IgD-negative memory B cell (primary cell): ENCODE data around the gene AGO1. TPM values are rescaled to one million over a fixed set of nuclear protein-coding genes. Genes with fewer than 3 reads are reported as not detected.

Source experiments
- H3K27ac Mint-ChIP-seq, 3 donors: one replicate each; pipeline ENCODE4 v1.8.0; 2020 to 2022; ENCODE audit warnings: mild to moderate bottlenecking in 3 of 3, mixed read lengths in 3 of 3, moderate library complexity in 1 of 3
- H3K27me3 Mint-ChIP-seq: one replicate; pipeline ENCODE4 v1.8.0; 2021; ENCODE audit warnings: mixed read lengths
- H3K36me3 Mint-ChIP-seq: one replicate; pipeline ENCODE4 v1.8.0; 2020; ENCODE audit warnings: mild to moderate bottlenecking, mixed read lengths
- H3K4me1 Mint-ChIP-seq, 3 donors: one replicate each; pipeline ENCODE4 v1.8.0; 2020 to 2022; ENCODE audit warnings: mixed read lengths in 3 of 3, mild to moderate bottlenecking in 1 of 3
- H3K4me3 Mint-ChIP-seq, 4 donors: one replicate each; pipeline ENCODE4 v1.8.0; 2020 to 2022; ENCODE audit warnings: mild to moderate bottlenecking in 4 of 4, mixed read lengths in 4 of 4, moderate library complexity in 3 of 4
- H3K9me3 Mint-ChIP-seq, 3 donors: one replicate each; pipeline ENCODE4 v1.8.0; 2020 to 2021; ENCODE audit warnings: mixed read lengths in 3 of 3, mild to moderate bottlenecking in 1 of 3
- polyA plus RNA-seq: library from polyadenylated mRNA; unstranded; fragments of 300-500 nt; fragmentation: Illumina TruSeq; gene quantifications from one replicate; pipeline ENCODE4 v1.2.3, GENCODE V29; 2021

Gene AGO1
- polyA plus RNA-seq = 6.2 TPM

DNA sequence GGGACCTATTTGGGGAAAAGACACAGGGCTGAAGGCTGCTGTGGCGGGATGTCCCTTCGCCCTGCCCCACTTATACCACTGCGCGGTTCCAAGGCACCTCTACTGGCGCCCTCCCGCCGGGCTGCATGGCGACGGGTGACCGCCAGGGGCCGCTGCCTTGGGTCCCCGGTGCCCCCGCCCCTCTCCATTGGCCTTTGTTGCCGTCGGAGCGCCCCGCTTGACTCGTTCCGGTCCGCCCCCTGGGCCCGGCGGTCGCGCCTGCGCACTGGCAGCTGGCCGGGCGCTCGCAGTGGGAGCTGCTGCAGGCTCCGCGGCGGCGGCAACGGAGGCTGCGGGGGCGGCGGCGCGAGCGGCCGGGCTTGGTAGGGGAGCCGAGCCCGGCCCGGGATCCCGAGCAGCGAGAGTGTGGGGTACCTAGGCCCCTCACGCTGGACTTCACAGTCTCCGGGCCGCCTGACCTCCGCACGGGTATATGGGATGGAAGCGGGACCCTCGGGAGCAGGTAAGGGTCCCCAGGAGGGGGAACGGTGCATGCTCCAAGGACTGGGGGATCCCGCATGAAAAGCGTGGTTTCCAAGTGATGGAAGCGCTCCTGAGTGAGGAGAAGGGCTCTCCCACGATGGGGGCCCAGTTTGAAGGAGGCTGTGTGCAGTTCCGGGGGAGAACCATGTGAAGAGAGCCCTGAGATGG, at the start of gene AGO1:
TSS of gene AGO1 (plus strand) at position 265 of the 690 bp plus-strand sequence. CDS start at position 478, 213 bp downstream.
- H3K36me3 Mint-ChIP-seq = peaks cover 2% of the 10 kb centered on the region
- peaks cover 24 to 34% (median 28%) of the 10 kb centered on the region in 3 donors for H3K4me1 Mint-ChIP-seq

DNA sequence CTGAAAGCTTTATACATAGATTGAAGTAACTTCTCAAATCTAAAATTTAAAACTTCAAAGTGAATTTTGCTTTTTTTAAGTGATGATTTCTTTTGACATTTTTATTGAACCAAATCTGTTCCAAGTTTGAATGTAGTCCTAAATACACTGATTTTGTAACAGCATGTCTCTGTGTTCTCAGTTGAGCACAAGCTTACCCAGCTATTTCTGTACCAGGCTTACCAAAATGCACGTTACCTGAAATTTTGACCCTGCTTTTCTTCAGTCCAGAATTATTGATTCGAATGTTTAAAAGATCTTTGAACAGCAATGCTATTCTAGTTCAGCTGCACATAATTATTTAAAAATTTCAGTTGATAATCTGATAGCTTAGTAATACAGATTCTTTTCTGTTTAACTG, 49.6 kb upstream of the AGO1 start:
- Mint-ChIP-seq H3K4me1 (no peaks in the 10 kb centered on the region), H3K4me3 (no peak overlapping the region), H3K36me3 (peaks cover 16% of the 10 kb centered on the region), H3K27ac (no peak overlapping the region), H3K9me3 (peaks cover 0 to 2% (median 0%) of the 10 kb centered on the region in 3 donors), H3K27me3 (no peaks in the 10 kb centered on the region)

More for the DNA sequence above, at the start of gene AGO1:
- Mint-ChIP-seq H3K27ac (peak within 1 kb of the TSS; percentile 49 to 88 (median 69)), H3K4me3 (peak within 1 kb of the TSS; percentile 81 to 96 (median 94)), H3K9me3 (no peaks in the 10 kb centered on the region), H3K27me3 (no peaks in the 10 kb centered on the region)

- Mint-ChIP-seq H3K4me1 (no peaks in the 10 kb centered on the region), H3K27me3 (no peaks in the 10 kb centered on the region), H3K9me3 (peaks cover 0 to 2% (median 0%) of the 10 kb centered on the region in 3 donors), H3K36me3 (peaks cover 17% of the 10 kb centered on the region), H3K4me3 (no peak overlapping the region), H3K27ac (no peak overlapping the region)
Measured at GRCh38 chr1:35834218-35834617, 48.8 kb upstream of the AGO1 start.

DNA sequence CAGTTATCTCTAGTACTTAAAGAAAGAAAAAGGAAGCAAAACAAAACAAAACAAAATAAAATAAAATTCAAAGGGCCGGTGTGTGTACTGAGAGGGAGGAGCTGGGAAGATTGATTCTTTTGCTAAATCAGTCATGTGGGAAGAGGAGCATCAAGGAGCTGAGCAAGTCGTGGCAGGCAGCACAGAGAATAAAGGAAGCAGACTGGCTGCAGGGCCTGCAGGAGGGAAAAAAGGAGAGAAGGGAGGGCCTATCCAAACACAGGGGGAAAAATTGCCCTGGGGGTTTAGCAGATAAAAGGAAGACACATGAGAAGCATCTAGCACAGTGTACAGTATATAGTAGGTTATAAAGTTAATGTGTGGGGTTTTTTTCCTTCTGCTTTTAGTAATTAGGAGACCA, 47.6 kb upstream of the AGO1 start:
- Mint-ChIP-seq H3K27ac (no peak overlapping the region), H3K27me3 (no peaks in the 10 kb centered on the region), H3K4me1 (no peaks in the 10 kb centered on the region), H3K4me3 (no peak overlapping the region), H3K36me3 (peaks cover 17% of the 10 kb centered on the region), H3K9me3 (peaks cover 0 to 2% (median 0%) of the 10 kb centered on the region in 3 donors)

GRCh38 chr1:35836734-35837133, 46.3 kb upstream of the AGO1 start:
- no peaks in the 10 kb centered on the region for H3K4me1 Mint-ChIP-seq
- H3K4me3 Mint-ChIP-seq = no peak overlapping the region
- peaks cover 0 to 2% (median 0%) of the 10 kb centered on the region in 3 donors for H3K9me3 Mint-ChIP-seq
- H3K27ac Mint-ChIP-seq = no peak overlapping the region
- H3K27me3 Mint-ChIP-seq = no peaks in the 10 kb centered on the region
- peaks cover 19% of the 10 kb centered on the region for H3K36me3 Mint-ChIP-seq

- H3K9me3 Mint-ChIP-seq = peaks cover 0 to 2% (median 0%) of the 10 kb centered on the region in 3 donors
- peaks cover 26% of the 10 kb centered on the region for H3K36me3 Mint-ChIP-seq
Measured at GRCh38 chr1:35838693-35839245, 44.2 kb upstream of the AGO1 start.

DNA sequence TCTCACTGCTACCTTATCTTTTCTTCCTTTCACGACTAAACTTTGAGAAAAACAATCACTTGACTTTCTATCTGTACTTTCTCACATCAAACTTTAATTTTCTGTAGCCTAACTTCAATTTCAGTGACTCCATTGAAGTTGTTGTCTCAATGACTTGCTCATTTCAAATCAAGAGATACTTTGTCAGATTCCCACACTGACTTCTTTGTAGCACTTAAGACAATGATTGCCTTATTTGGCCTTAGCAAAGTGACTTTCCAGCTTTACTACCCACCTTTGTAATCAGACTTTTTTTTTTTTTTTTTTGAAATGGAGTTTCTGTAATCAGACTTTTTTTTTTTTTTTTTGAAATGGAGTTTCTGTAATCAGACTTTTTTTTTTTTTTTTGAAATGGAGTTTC, 38.2 kb upstream of the AGO1 start:
- no peaks in the 10 kb centered on the region for H3K9me3 Mint-ChIP-seq
- no peak overlapping the region for H3K4me3 Mint-ChIP-seq
- H3K36me3 Mint-ChIP-seq = peaks cover 14% of the 10 kb centered on the region
- H3K27ac Mint-ChIP-seq = no peak overlapping the region
- no peaks in the 10 kb centered on the region for H3K27me3 Mint-ChIP-seq
- H3K4me1 Mint-ChIP-seq = peaks cover 0 to 3% (median 0%) of the 10 kb centered on the region in 3 donors

More at GRCh38 chr1:35838693-35839245, 44.2 kb upstream of the AGO1 start:
- Mint-ChIP-seq H3K4me1 (no peaks in the 10 kb centered on the region), H3K27ac (no peak overlapping the region), H3K4me3 (no peak overlapping the region), H3K27me3 (no peaks in the 10 kb centered on the region)

GRCh38 chr1:35845766-35846165, 37.2 kb upstream of the AGO1 start:
- Mint-ChIP-seq H3K9me3 (no peaks in the 10 kb centered on the region), H3K27ac (peak overlapping the region in 1 of 3 donors; percentile 12), H3K4me1 (peaks cover 0 to 3% (median 0%) of the 10 kb centered on the region in 3 donors), H3K4me3 (no peak overlapping the region), H3K36me3 (peaks cover 16% of the 10 kb centered on the region), H3K27me3 (no peaks in the 10 kb centered on the region)

DNA sequence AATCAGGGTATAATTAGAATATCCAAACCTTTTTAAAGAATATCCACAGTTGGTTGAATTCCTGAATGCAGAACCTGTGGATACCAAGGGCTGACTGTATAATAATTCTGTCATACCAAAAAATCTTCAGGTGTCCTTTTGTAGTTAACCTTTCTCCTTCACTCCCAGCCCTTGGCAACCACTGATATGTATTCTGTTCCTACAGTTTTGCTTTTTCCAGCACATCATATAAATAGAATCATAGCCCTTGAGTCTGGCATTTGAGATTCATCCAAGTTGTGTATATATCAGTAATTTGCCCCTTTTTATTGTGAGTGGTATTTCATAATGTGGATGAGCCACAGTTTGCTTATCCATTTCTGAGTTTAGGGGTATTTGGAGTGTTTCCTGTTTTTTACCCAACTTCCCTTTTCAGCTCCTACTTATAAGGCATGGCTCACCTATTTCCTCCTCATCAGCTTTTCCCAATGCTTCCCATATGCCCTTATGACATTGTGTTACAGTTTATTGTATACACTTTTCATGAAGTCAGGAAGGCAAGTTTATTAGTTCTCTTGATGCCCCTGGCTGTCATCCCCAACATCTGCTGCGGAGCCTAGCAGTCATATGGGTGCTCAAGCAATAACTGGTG, 35.0 kb upstream of the AGO1 start:
- Mint-ChIP-seq H3K36me3 (peaks cover 6% of the 10 kb centered on the region), H3K4me1 (peaks cover 0 to 3% (median 0%) of the 10 kb centered on the region in 3 donors), H3K9me3 (no peaks in the 10 kb centered on the region)

DNA sequence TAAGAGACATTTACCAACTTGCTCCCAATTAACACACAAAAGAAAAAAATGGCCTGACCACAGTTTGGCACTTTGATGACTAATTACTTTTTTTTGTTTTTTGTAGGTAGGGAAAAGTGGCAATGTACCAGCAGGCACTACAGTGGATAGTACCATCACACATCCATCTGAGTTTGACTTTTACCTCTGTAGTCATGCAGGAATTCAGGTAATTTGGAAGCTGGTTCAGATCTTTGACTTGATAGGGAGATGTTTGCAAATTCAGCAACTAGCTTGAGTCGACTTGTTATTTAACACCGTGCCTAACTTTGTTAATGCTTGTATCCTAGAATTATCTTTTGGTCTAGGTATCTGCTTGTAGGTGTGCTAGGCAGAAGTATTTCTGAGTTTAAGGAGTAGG, 33.0 kb upstream of the AGO1 start:
- no peaks in the 10 kb centered on the region for H3K27me3 Mint-ChIP-seq
- peaks cover 11% of the 10 kb centered on the region for H3K36me3 Mint-ChIP-seq
- no peak overlapping the region for H3K4me3 Mint-ChIP-seq
- H3K27ac Mint-ChIP-seq = no peak overlapping the region
- H3K4me1 Mint-ChIP-seq = peaks cover 0 to 3% (median 0%) of the 10 kb centered on the region in 3 donors
- H3K9me3 Mint-ChIP-seq = no peaks in the 10 kb centered on the region

More for the DNA sequence above, 35.0 kb upstream of the AGO1 start:
- H3K27ac Mint-ChIP-seq = peak overlapping the region in 1 of 3 donors; percentile 38
- H3K27me3 Mint-ChIP-seq = no peaks in the 10 kb centered on the region
- H3K4me3 Mint-ChIP-seq = no peak overlapping the region

DNA sequence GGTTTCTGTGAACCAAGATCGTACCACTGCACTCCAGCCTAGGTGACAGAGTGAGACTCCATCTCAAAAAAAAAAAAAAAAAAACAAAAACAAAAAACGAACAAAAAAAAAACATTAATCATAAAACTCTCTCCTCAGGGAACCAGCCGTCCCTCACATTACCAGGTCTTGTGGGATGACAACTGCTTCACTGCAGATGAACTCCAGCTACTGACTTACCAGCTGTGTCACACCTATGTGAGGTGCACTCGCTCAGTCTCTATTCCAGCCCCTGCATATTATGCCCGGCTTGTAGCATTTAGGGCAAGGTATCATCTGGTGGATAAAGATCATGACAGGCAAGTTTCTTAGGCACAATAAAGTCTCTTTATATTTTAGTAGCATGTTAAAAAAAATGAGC, 32.3 kb upstream of the AGO1 start:
- Mint-ChIP-seq H3K27ac (no peak overlapping the region), H3K4me1 (peaks cover 0 to 3% (median 0%) of the 10 kb centered on the region in 3 donors), H3K36me3 (peaks cover 11% of the 10 kb centered on the region), H3K4me3 (no peak overlapping the region), H3K9me3 (no peaks in the 10 kb centered on the region), H3K27me3 (no peaks in the 10 kb centered on the region)

DNA sequence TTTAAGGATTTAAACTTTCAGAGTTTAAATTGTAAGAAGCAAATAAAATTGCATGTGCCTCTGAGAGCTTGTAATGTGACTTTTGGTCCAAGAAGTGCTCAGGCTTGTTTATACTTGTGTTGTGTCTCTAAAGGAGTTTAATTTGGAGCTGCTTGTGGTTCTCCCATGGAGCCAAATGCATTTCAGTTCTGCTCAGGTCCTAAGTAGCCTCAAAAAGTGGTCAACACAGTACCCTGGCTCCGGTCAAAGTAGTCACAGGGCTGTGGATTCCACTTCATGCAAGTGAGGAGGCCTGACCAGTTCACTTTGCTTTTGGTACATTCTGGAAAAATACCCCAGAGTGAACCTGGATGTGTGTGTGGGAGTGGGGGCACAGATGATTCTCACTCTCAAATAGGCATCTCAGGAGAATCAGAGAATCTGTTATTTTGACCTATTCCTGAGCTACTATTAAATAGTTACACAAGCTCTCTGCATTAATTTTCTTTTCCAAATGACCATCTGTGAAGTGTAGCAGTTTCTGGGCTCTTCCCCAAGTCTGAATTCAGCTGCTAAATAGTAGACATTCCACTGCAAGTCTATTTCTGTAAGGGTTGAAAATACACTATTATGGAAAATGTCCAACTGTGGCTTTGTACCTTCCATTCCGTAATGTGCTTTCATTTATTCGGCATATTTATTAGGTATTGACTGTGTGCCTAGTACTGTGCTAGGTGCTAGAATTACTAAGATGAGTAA, 31.7 kb upstream of the AGO1 start:
- H3K27ac Mint-ChIP-seq = no peak overlapping the region

DNA sequence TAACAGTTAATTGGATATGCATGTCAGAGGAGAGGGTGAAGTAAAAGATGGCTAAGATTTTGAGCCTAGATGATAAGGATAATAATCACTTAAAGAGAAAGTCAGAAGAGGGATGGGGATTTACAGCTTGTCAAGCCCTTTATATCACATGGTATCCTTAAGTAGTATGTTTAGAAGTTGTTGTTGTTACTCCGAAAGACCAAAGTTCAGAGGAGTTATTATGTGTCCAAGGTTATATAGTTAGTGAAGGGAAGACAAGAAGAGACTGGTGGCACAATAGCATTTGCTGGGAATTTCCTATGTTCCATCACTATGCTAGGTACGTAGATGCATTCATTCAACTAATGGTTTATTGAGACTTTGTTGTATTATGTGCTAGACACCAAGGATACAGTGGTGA, 30.8 kb upstream of the AGO1 start:
- Mint-ChIP-seq H3K36me3 (peaks cover 11% of the 10 kb centered on the region), H3K9me3 (no peaks in the 10 kb centered on the region), H3K4me3 (no peak overlapping the region), H3K4me1 (peaks cover 0 to 3% (median 2%) of the 10 kb centered on the region in 3 donors), H3K27me3 (no peaks in the 10 kb centered on the region), H3K27ac (no peak overlapping the region)

More for the DNA sequence above, 31.7 kb upstream of the AGO1 start:
- Mint-ChIP-seq H3K4me1 (peaks cover 0 to 3% (median 1%) of the 10 kb centered on the region in 3 donors), H3K27me3 (no peaks in the 10 kb centered on the region), H3K36me3 (peaks cover 11% of the 10 kb centered on the region), H3K4me3 (no peak overlapping the region), H3K9me3 (no peaks in the 10 kb centered on the region)

GRCh38 chr1:35854989-35855700, 27.9 kb upstream of the AGO1 start:
- Mint-ChIP-seq H3K27ac (no peak overlapping the region), H3K27me3 (no peaks in the 10 kb centered on the region), H3K36me3 (peaks cover 9% of the 10 kb centered on the region), H3K4me1 (peaks cover 0 to 2% (median 0%) of the 10 kb centered on the region in 3 donors), H3K4me3 (no peak overlapping the region), H3K9me3 (no peaks in the 10 kb centered on the region)
